ENCODE data around the gene COX14. TPM values are rescaled to one million over a fixed set of nuclear protein-coding genes. Genes with fewer than 3 reads are reported as not detected.

COX14 gene
- total RNA-seq, 1 experiment from 2014 or later = 41.0 TPM

GRCh38 chr12:50105913-50106450 lies 6.1 kb upstream of the COX14 start:
- no peak overlapping the region for H2AFZ ChIP-seq (ENCODE audit: low read depth, low read length, poor library complexity, severe bottlenecking)

More at GRCh38 chr12:50105913-50106450, 6.1 kb upstream of the COX14 start:
- POLR2A ChIA-PET = no interaction called here
- no peaks in the 10 kb centered on the region for H3K79me2 ChIP-seq (ENCODE audit: insufficient read depth, low read length)
- CTCF ChIA-PET = no interaction called here
- BruUV-seq (replicated peaks) = no TSS peak
- H3K27me3 ChIP-seq (ENCODE audit: insufficient read depth, low read length) = no peaks in the 10 kb centered on the region
- intact Hi-C loops (cut with micrococcal nuclease) = no loop called here
- H4K20me1 ChIP-seq (ENCODE audit: insufficient read depth) = no peaks in the 10 kb centered on the region
- RAD21 ChIA-PET (ENCODE audit: low non-redundant PET in 1 of 2, low total read pairs in 2 of 2, uncharacterized antibody in 2 of 2, unreplicated experiment in 2 of 2) = no interaction called here
- DNase-seq (ENCODE audit: low read depth, low spot score) = no peak
- no peak overlapping the region for H3K4me2 ChIP-seq (ENCODE audit: low read length)
- H3K4me3 ChIP-seq (replicated peaks in 1 of 2; ENCODE audit: low read depth in 1 of 2, low read length in 2 of 2) = no peak overlapping the region
- H3K9ac ChIP-seq (ENCODE audit: low read length) = no peak overlapping the region
- no peak overlapping the region for H3K27ac ChIP-seq (ENCODE audit: low read depth, low read length)
- peaks cover 22 to 26% of the 10 kb centered on the region in 2 experiments for H3K4me1 ChIP-seq (ENCODE audit: control insufficient read depth in 1 of 2, insufficient read depth in 2 of 2, low read length in 2 of 2)
- no peaks in the 10 kb centered on the region for H3K9me2 ChIP-seq (ENCODE audit: insufficient read depth)
- no peak for ATAC-seq
- no peaks in the 10 kb centered on the region for H3K9me3 ChIP-seq (ENCODE audit: control insufficient read depth in 1 of 2, insufficient read depth in 1 of 2, low read depth in 1 of 2, low read length in 2 of 2)
- TF ChIP-seq SRF (IDR thresholded peaks at IDR 0.05; ENCODE audit: low read depth) (no peak), FOSL1 (IDR thresholded peaks at IDR 0.05; ENCODE audit: low read depth) (no peak), SIN3A (IDR thresholded peaks at IDR 0.05; ENCODE audit: low read depth) (no peak), EZH2phosphoT487 (IDR thresholded peaks at IDR 0.05; ENCODE audit: borderline replicate concordance) (no peak), ATF3 (IDR thresholded peaks at IDR 0.05) (no peak), ELF1 (IDR thresholded peaks at IDR 0.05; ENCODE audit: borderline replicate concordance, low read depth) (no peak), ZBTB33 (IDR thresholded peaks at IDR 0.05; ENCODE audit: extremely low read depth, insufficient replicate concordance, low read length) (no peak), ZFX (IDR thresholded peaks at IDR 0.05) (no peak), ZNF274 (IDR thresholded peaks at IDR 0.05; ENCODE audit: low read depth, low read length) (no peak), RAD21 (IDR thresholded peaks at IDR 0.05; ENCODE audit: low read depth) (no peak), TCF7L2 (IDR thresholded peaks at IDR 0.05; ENCODE audit: borderline replicate concordance, extremely low read depth, insufficient read depth, insufficient read length) (no peak), CTCF (IDR thresholded peaks at IDR 0.05 in 2 of 3, conservative IDR thresholded peaks at IDR 0.05 in 1 of 3; ENCODE audit: borderline replicate concordance in 1 of 3, insufficient read depth in 1 of 3, low read depth in 2 of 3, low read length in 2 of 3) (no peak), JUND (IDR thresholded peaks at IDR 0.05) (no peak)
- H3K36me3 ChIP-seq (ENCODE audit: control insufficient read depth in 1 of 2, insufficient read depth in 2 of 2, low read length in 2 of 2) = no peaks in the 10 kb centered on the region

Measured in HCT116 (cell line).